HUES48 (cell line): ENCODE results near the gene AFAP1.

Source experiments
- H3K27ac ChIP-seq: one replicate; pipeline ENCODE4 v1.7.0; 2013; ENCODE audit warnings: low read depth, low read length, inconsistent platforms
- H3K27me3 ChIP-seq: 2 replicates; pipeline ENCODE4 v1.6.1; 2013; ENCODE audit warnings: mild to moderate bottlenecking, low read length; ENCODE audit not compliant: control insufficient read depth, insufficient read depth
- H3K36me3 ChIP-seq: 2 replicates; pipeline ENCODE4 v1.6.1; 2013; ENCODE audit warnings: low read length; ENCODE audit not compliant: control insufficient read depth, insufficient read depth
- H3K4me1 ChIP-seq: 2 replicates; pipeline ENCODE4 v1.6.1; 2013; ENCODE audit warnings: mild to moderate bottlenecking, low read length; ENCODE audit not compliant: control insufficient read depth, insufficient read depth
- H3K4me3 ChIP-seq: 2 replicates; pipeline ENCODE4 v1.5.1; 2013; ENCODE audit warnings: mild to moderate bottlenecking, low read depth, low read length
- H3K9ac ChIP-seq: 2 replicates; pipeline ENCODE4 v1.6.1; 2013; ENCODE audit warnings: mild to moderate bottlenecking, low read depth, low read length, moderate library complexity
- H3K9me3 ChIP-seq: 2 replicates; pipeline ENCODE4 v1.6.1; 2013; ENCODE audit warnings: low read length; ENCODE audit not compliant: control insufficient read depth, insufficient read depth

The AFAP1 gene

DNA sequence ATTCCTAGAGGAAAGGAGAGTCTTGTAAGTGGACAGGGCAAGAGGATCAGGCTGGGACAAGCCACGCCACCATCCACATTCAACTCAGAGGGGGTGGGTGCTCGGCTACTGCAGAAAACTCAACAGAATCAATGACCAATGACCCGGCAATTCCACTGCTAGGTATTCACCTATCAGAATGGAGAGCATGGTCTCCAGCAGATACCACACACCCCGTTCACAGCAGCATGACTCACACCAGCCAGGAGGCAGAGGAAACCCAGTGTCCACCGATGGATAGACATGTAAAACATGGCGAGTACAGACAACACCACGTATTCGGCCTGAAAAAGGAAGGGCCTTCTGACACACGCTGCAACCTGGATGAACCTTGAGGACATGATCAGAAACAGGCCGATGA, 175.9 kb downstream of the AFAP1 start:
- H3K4me3 ChIP-seq: no peak overlapping the region
- no peak overlapping the region for H3K9ac ChIP-seq
- no peak overlapping the region for H3K27ac ChIP-seq
- H3K27me3 ChIP-seq: no peaks in the 10 kb centered on the region
- H3K9me3 ChIP-seq: no peaks in the 10 kb centered on the region
- peaks cover 27% of the 10 kb centered on the region for H3K36me3 ChIP-seq
- H3K4me1 ChIP-seq: no peaks in the 10 kb centered on the region

DNA sequence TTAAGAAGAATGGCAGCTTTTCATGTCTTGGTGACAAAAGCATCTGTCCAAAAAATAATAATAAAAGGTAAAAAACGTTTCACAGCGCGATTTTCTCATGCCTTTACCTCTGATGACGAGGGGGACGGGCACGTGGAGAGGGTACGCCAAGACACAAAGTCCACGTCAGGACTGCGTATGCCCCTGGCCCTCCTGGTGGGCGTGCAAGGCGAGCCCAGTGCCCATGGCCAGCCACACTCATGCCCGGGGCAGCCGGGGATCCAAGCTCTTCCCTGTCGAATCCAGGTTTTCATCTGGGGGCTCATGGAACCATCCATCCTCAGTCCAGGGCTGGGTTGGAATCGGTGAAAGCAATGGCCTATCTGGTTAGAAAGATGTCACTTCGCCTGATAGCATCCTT, 176.6 kb downstream of the AFAP1 start:
- H3K9ac ChIP-seq: no peak overlapping the region
- peaks cover 23% of the 10 kb centered on the region for H3K36me3 ChIP-seq
- H3K4me3 ChIP-seq: no peak overlapping the region
- H3K27me3 ChIP-seq: no peaks in the 10 kb centered on the region
- H3K27ac ChIP-seq: no peak overlapping the region
- no peaks in the 10 kb centered on the region for H3K4me1 ChIP-seq
- H3K9me3 ChIP-seq: no peaks in the 10 kb centered on the region

DNA sequence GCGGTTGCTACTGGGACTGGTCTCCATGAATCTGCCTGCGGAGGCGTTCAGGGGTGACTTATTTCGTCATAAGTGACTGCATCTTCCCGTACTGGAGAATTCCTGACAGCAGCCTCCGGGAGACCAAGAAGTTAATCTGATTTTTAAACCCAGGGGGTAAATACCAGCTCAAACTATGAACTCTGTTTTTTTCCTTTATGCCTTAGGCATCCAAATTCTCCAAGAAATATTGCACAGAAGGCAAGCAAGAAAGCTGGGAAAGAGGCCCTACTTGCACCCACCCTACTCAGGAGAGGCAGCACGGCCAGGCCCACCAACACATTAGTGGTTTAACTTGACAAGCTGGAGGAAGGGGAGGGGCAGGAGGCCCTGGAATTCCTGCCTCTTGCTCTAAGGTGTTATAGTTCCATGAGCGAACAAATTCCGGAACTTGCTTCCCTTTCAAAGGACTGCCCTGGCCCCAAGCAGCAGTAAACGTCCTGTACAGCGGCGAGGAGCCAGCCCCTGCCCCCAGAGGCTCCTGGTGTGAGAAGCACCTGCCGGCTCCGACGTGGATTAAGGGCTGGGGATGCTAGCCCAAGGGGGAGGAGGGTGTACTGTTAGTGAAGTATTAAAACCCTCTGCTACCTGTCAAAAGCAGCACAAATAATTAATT, 177.2 kb downstream of the AFAP1 start:
- Histone ChIP-seq H3K9ac (no peak overlapping the region), H3K36me3 (peaks cover 18% of the 10 kb centered on the region), H3K9me3 (no peaks in the 10 kb centered on the region), H3K27me3 (no peaks in the 10 kb centered on the region), H3K27ac (no peak overlapping the region), H3K4me3 (no peak overlapping the region), H3K4me1 (no peaks in the 10 kb centered on the region; the same call in 1 of the 2 replicates)

DNA sequence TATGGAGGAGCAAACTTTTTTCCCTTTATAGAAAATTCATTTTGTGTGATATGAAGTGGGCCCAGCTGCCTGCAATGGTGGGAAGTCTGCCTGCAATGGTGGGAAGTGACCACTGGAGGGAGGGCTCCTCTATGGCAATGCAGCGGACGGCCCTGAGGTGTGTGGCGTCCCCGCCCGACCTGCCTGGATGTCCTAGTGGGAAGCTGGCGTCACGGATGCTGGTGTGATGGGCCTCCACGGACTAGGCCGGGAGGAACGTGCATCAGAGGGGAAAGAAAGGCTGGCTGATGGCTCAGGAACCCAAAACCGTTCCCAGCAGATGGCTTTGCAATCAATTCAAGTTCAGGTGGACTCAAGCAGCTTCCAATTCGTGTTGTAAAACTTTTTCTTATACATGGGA, 177.9 kb downstream of the AFAP1 start:
- Histone ChIP-seq H3K9ac (no peak overlapping the region), H3K4me3 (no peak overlapping the region), H3K27me3 (no peaks in the 10 kb centered on the region), H3K4me1 (no peaks in the 10 kb centered on the region; the same call in 1 of the 2 replicates), H3K9me3 (no peaks in the 10 kb centered on the region), H3K27ac (no peak overlapping the region), H3K36me3 (peaks cover 15% of the 10 kb centered on the region)

GRCh38 chr4:7761312-7761711, 178.3 kb downstream of the AFAP1 start:
- Histone ChIP-seq H3K27ac (no peak overlapping the region), H3K9ac (no peak overlapping the region), H3K9me3 (no peaks in the 10 kb centered on the region), H3K4me3 (no peak overlapping the region), H3K36me3 (peaks cover 15% of the 10 kb centered on the region; the same call in 1 of the 2 replicates), H3K4me1 (no peaks in the 10 kb centered on the region; the same call in 1 of the 2 replicates), H3K27me3 (no peaks in the 10 kb centered on the region)

- Histone ChIP-seq H3K9ac (no peak overlapping the region), H3K4me3 (no peak overlapping the region), H3K4me1 (no peaks in the 10 kb centered on the region; the same call in 1 of the 2 replicates), H3K9me3 (no peaks in the 10 kb centered on the region), H3K27me3 (no peaks in the 10 kb centered on the region), H3K36me3 (peaks cover 15% of the 10 kb centered on the region; the same call in 1 of the 2 replicates), H3K27ac (no peak overlapping the region)
Measured at GRCh38 chr4:7760706-7761105, 179.0 kb downstream of the AFAP1 start.

- H3K27ac ChIP-seq: no peak overlapping the region
- H3K4me3 ChIP-seq: no peak overlapping the region
- no peak overlapping the region for H3K9ac ChIP-seq
- H3K36me3 ChIP-seq: peaks cover 12% of the 10 kb centered on the region; the same call in 1 of the 2 replicates
- no peaks in the 10 kb centered on the region; the same call in 1 of the 2 replicates for H3K4me1 ChIP-seq
- H3K9me3 ChIP-seq: no peaks in the 10 kb centered on the region
- no peaks in the 10 kb centered on the region for H3K27me3 ChIP-seq
Measured at GRCh38 chr4:7760228-7760627, 179.4 kb downstream of the AFAP1 start.

DNA sequence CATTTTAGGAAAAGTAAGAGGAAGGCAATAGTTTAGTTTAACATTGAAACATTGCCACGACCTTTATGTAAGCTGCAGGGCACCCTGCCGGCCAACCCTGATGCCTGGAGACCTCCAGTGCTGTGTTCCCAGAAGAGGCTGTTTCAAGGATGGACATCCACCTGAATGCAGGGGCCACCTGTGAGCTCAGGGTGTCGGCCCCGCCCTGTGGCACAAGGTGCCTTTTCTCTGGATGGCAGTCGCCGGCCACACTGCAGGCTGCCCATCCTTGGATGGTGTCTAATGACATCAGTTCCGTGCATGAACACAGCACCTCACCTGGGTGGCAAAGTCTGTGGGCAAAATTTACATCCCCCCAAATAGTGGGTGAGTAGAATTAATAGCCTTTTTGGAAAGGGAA, 180.0 kb downstream of the AFAP1 start:
- Histone ChIP-seq H3K27me3 (no peaks in the 10 kb centered on the region), H3K4me3 (no peak overlapping the region), H3K36me3 (peaks cover 8% of the 10 kb centered on the region; the same call in 1 of the 2 replicates), H3K9me3 (no peaks in the 10 kb centered on the region), H3K9ac (no peak overlapping the region), H3K4me1 (no peaks in the 10 kb centered on the region; the same call in 1 of the 2 replicates), H3K27ac (no peak overlapping the region)

GRCh38 chr4:7759216-7759615, 180.4 kb downstream of the AFAP1 start:
- no peak overlapping the region for H3K9ac ChIP-seq
- no peak overlapping the region for H3K27ac ChIP-seq
- H3K4me1 ChIP-seq: no peaks in the 10 kb centered on the region; the same call in 1 of the 2 replicates
- no peaks in the 10 kb centered on the region for H3K27me3 ChIP-seq
- no peaks in the 10 kb centered on the region for H3K9me3 ChIP-seq
- H3K36me3 ChIP-seq: peaks cover 8% of the 10 kb centered on the region; the same call in 1 of the 2 replicates
- H3K4me3 ChIP-seq: no peak overlapping the region

DNA sequence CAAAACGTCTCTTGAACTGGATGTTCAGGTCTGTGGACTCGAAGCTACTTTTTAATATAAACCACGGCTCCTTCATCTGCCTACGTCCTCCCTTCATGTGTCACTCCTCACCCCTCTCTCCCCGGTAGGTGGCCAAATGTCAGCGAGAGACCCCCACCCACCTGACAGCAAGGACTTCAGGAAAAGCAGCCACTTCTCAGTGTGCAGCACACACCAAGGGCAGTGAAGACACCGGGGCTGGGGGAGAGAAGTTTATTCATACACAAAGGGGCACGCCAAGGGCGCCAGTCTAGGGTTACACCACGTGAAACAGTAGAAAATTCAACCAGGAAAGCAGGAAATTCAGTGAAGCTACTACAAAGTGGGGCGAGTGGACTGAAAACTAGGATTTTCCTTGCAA, 181.2 kb downstream of the AFAP1 start:
- H3K36me3 ChIP-seq: peaks cover 4% of the 10 kb centered on the region; the same call in 1 of the 2 replicates
- no peak overlapping the region for H3K27ac ChIP-seq
- no peaks in the 10 kb centered on the region for H3K27me3 ChIP-seq
- no peaks in the 10 kb centered on the region for H3K9me3 ChIP-seq
- no peaks in the 10 kb centered on the region; the same call in 1 of the 2 replicates for H3K4me1 ChIP-seq
- H3K4me3 ChIP-seq: no peak overlapping the region
- no peak overlapping the region for H3K9ac ChIP-seq

DNA sequence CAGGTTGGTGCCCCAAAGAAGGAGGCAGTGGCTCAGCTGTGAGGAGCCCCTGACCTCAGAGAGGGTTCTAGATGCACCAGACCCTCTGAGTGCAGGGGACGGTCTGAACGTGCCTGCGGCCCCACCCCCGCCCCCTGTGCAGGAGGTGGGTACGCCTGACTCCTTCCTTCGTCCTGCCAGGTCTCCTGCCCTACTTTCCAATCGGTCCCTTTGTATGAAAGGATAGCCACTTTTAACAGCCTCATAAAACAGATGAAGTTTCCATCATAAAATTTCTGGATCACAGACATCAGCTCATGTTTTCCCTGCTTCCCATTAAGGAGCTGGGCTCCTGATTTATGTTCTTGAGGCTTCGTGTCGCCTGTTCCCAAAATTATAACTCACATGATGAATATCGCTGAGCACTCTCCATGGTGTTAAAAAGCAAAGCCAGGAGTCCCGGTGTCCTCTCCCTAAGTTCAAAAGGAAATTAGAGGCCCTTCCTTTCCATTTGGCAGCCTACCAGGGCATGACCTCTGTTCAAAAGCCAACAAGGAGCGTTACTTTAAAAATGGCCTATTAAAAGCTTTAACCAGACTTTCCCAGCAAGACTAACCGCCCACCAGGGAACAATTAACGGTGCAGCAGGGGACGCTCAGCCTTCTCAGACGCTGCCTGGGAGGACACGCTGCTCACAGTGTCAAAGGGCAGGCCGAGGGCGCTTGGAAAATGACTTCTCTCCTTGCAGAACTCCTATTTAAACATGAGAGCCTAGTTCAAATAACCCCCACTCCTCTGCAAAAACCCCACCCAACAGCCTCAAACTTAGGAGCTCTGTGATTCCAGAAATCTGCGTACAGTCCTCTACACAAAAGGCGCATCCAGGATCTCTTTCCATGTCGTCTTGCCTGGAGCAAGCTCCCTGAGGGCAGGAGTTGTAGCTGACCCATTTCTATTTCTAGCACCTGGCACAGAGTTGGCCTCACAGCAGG, 181.9 kb downstream of the AFAP1 start:
- H3K4me3 ChIP-seq: no peak overlapping the region
- no peak overlapping the region for H3K27ac ChIP-seq
- no peaks in the 10 kb centered on the region for H3K27me3 ChIP-seq
- H3K4me1 ChIP-seq: no peaks in the 10 kb centered on the region; the same call in 1 of the 2 replicates
- no peaks in the 10 kb centered on the region for H3K36me3 ChIP-seq
- H3K9me3 ChIP-seq: no peaks in the 10 kb centered on the region
- H3K9ac ChIP-seq: no peak overlapping the region
